Mesothelial cell of epicardium (in vitro differentiated cells): ENCODE measurements around the gene FES. TPM values are rescaled to one million over a fixed set of nuclear protein-coding genes. Genes with fewer than 3 reads are reported as not detected.

Experiments used
- DNase-seq, 2 experiments: peaks; one replicate each; pipeline ENCODE4 v3.0.0; 2021; ENCODE audit warnings: low spot score in 2 of 2; ENCODE audit not compliant: unreplicated experiment in 2 of 2
- H3K27ac Mint-ChIP-seq: 2 replicates; pipeline ENCODE4 v1.8.0; 2021; ENCODE audit warnings: mixed read lengths
- H3K27me3 Mint-ChIP-seq: 2 replicates; pipeline ENCODE4 v1.8.0; 2021; ENCODE audit warnings: low read depth, mixed read lengths
- H3K36me3 Mint-ChIP-seq: 2 replicates; pipeline ENCODE4 v1.8.0; 2021; ENCODE audit warnings: mixed read lengths
- H3K4me1 Mint-ChIP-seq: 2 replicates; pipeline ENCODE4 v1.8.0; 2021; ENCODE audit warnings: mixed read lengths
- H3K4me3 Mint-ChIP-seq: 2 replicates; pipeline ENCODE4 v1.8.0; 2021; ENCODE audit warnings: mild to moderate bottlenecking, moderate library complexity, mixed read lengths
- H3K9me3 Mint-ChIP-seq: 2 replicates; pipeline ENCODE4 v1.8.0; 2021; ENCODE audit warnings: mixed read lengths
- total RNA-seq: library from RNA; stranded (reverse); gene quantifications from 3 replicates; pipeline ENCODE4 v1.2.1, GENCODE V29; 2021
- TF ChIP-seq, protein P1 (sequence below): fragments of 200-600 bp; sonication (generic); IDR thresholded peaks from one replicate; pipeline ENCODE4 v1.5.0; 2021; ENCODE audit warnings: antibody characterized with exemption; ENCODE audit not compliant: unreplicated experiment

The FES gene
- total RNA-seq, 1 donor from 2014 or later, result 32.6 TPM

DNA sequence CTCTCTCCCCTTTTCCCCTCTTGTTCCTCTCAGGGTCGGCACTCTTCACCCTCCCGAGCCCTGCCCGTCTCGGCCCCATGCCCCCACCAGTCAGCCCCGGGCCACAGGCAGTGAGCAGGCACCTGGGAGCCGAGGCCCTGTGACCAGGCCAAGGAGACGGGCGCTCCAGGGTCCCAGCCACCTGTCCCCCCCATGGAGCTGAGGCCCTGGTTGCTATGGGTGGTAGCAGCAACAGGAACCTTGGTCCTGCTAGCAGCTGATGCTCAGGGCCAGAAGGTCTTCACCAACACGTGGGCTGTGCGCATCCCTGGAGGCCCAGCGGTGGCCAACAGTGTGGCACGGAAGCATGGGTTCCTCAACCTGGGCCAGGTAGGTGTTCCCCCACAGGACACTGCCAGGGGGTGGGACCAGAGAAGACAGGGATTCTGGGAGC, 8.7 kb upstream of the FES start:
- Mint-ChIP-seq H3K4me1 (peaks cover 30% of the 10 kb centered on the region), H3K27me3 (no peaks in the 10 kb centered on the region), H3K36me3 (peaks cover 27% of the 10 kb centered on the region), H3K27ac (no peak overlapping the region), H3K4me3 (no peak overlapping the region), H3K9me3 (no peaks in the 10 kb centered on the region)
- no peak for DNase-seq
- TF ChIP-seq, protein P1, sequence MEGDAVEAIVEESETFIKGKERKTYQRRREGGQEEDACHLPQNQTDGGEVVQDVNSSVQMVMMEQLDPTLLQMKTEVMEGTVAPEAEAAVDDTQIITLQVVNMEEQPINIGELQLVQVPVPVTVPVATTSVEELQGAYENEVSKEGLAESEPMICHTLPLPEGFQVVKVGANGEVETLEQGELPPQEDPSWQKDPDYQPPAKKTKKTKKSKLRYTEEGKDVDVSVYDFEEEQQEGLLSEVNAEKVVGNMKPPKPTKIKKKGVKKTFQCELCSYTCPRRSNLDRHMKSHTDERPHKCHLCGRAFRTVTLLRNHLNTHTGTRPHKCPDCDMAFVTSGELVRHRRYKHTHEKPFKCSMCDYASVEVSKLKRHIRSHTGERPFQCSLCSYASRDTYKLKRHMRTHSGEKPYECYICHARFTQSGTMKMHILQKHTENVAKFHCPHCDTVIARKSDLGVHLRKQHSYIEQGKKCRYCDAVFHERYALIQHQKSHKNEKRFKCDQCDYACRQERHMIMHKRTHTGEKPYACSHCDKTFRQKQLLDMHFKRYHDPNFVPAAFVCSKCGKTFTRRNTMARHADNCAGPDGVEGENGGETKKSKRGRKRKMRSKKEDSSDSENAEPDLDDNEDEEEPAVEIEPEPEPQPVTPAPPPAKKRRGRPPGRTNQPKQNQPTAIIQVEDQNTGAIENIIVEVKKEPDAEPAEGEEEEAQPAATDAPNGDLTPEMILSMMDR, result no peak

DNA sequence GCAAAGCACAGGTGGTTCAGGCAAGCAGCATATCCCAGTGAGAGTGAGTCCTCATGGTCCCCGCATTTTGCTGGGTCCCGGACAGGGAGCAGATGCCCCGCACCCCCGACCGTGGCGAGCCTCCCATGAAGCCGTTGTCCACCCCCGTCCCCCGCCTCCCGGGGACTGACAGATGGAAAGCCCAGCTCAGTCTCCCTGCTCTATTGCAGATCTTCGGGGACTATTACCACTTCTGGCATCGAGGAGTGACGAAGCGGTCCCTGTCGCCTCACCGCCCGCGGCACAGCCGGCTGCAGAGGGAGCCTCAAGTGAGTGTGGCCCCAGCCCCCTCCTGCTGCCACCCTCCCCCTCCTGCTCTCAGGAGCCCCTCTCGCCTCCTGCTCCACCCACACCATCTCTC, 8.3 kb upstream of the FES start:
- no peak overlapping the region for H3K4me3 Mint-ChIP-seq
- peaks cover 27% of the 10 kb centered on the region for H3K36me3 Mint-ChIP-seq
- TF ChIP-seq, protein P1, result no peak
- no peak for DNase-seq
- H3K27me3 Mint-ChIP-seq, result no peaks in the 10 kb centered on the region
- no peak overlapping the region for H3K27ac Mint-ChIP-seq
- H3K9me3 Mint-ChIP-seq, result no peaks in the 10 kb centered on the region
- peaks cover 26% of the 10 kb centered on the region for H3K4me1 Mint-ChIP-seq

DNA sequence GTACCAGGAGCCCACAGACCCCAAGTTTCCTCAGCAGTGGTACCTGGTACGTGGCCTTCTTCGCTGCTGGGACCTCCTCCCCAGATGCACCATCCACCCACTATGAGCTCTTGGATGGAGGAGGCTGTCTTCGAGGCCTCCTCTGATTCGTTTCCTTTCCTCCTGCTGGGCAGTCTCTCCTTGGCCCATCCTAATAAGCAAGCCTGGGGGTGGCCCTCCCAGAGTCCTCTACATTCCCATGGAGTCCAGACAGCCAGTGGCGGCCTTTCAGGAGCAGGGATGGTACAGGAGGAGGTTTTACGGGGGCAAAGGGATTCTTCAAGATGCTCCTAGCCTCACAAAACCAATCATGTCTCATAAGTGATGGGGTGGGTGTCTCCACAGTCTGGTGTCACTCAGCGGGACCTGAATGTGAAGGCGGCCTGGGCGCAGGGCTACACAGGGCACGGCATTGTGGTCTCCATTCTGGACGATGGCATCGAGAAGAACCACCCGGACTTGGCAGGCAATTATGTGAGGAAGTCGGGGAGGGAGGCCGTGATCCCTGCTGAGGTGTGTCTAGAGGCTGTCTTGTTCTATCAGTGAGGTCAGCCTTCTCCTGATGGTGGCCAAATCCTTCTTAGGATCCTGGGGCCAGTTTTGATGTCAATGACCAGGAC, 7.7 kb upstream of the FES start:
- no peak for DNase-seq
- H3K27ac Mint-ChIP-seq, result no peak overlapping the region
- H3K4me3 Mint-ChIP-seq, result no peak overlapping the region
- TF ChIP-seq, protein P1, result no peak
- H3K27me3 Mint-ChIP-seq, result no peaks in the 10 kb centered on the region
- peaks cover 26% of the 10 kb centered on the region for H3K4me1 Mint-ChIP-seq
- no peaks in the 10 kb centered on the region for H3K9me3 Mint-ChIP-seq
- H3K36me3 Mint-ChIP-seq, result peaks cover 27% of the 10 kb centered on the region

DNA sequence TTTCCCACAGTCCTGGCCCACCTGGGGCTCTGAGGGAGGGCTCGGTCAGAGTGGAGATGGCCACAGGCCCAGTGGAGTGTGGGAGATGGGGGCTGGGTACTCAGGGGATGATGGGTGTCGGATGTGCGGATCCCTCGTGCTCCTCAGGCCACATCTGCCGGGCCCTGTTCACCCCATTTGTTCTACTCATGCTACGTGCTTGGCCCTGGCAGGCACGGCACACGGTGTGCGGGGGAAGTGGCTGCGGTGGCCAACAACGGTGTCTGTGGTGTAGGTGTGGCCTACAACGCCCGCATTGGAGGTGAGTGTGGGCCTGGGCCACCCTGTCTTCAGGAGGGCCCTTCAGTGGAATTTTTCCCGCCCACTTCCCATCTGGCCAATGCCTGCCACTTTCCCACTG, 7.0 kb upstream of the FES start:
- Mint-ChIP-seq H3K4me3 (no peak overlapping the region), H3K36me3 (peaks cover 27% of the 10 kb centered on the region), H3K4me1 (peaks cover 24% of the 10 kb centered on the region), H3K27ac (no peak overlapping the region), H3K9me3 (no peaks in the 10 kb centered on the region), H3K27me3 (no peaks in the 10 kb centered on the region)
- TF ChIP-seq, protein P1, result no peak
- no peak for DNase-seq

DNA sequence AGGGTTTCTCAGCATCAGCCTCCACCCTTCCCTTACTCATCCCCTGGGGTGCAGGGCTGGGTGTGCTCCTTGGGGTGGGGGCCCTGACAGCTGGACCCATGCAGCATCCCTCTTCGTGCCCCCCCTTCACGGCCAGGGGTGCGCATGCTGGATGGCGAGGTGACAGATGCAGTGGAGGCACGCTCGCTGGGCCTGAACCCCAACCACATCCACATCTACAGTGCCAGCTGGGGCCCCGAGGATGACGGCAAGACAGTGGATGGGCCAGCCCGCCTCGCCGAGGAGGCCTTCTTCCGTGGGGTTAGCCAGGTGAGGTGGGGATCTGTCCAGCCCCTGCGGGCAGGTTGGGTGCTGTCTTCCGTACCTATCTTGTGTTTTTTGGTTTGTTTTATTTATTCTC, 6.3 kb upstream of the FES start:
- Mint-ChIP-seq H3K4me1 (peaks cover 18% of the 10 kb centered on the region), H3K4me3 (no peak overlapping the region), H3K27ac (no peak overlapping the region), H3K36me3 (peaks cover 27% of the 10 kb centered on the region), H3K9me3 (no peaks in the 10 kb centered on the region), H3K27me3 (no peaks in the 10 kb centered on the region)
- TF ChIP-seq, protein P1, result no peak
- no peak for DNase-seq
